Neural cell (in vitro differentiated cells): ENCODE results near the gene ACSS2.

Source experiments
- CTCF ChIP-seq: fragments of 450-650 bp; IDR thresholded peaks from 2 replicates; pipeline ENCODE4 v1.5.1; 2014; ENCODE audit warnings: antibody characterized with exemption, mild to moderate bottlenecking, moderate library complexity; ENCODE audit not compliant: poor library complexity, severe bottlenecking
- EZH2 ChIP-seq: fragments of 200-600, 300-800 bp; shearing (Covaris generic), sonication (generic); IDR thresholded peaks from 2 replicates; pipeline ENCODE4 v1.6.1; 2014; ENCODE audit warnings: antibody characterized with exemption, low read length, borderline replicate concordance, mild to moderate bottlenecking; ENCODE audit not compliant: insufficient read depth, poor library complexity, severe bottlenecking
- POLR2AphosphoS5 ChIP-seq: IDR thresholded peaks from 2 replicates; pipeline ENCODE4 v1.6.1; 2012
- TAF1 ChIP-seq: IDR thresholded peaks from 2 replicates; pipeline ENCODE4 v1.6.1; 2012; ENCODE audit warnings: low read depth

DNA sequence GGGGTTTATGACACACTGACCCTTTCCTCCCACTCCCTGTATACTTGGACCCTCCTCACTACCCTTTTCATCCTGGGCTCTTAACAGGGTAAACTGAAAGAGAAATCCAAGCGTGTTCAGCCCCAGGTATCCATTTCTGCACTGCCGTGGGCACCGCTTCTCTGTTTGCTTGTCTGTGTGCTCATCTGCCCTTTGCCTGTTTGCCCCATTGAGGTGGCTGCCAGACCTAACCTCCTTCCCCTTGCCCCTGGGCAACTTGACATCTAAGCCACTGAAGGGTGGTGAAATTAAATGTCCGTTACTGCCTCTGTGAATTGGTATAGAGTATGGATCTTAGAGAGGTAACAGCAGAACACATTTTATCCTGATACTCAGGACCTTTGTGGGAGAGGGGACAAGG, 38.7 kb downstream of the ACSS2 start:
- TF ChIP-seq CTCF (no peak), EZH2 (no peak), TAF1 (no peak), POLR2AphosphoS5 (no peak)
